CD4-positive, CD25-positive, alpha-beta regulatory T cell (primary cell): ENCODE data around the gene AQP7. TPM values are rescaled to one million over a fixed set of nuclear protein-coding genes. Genes with fewer than 3 reads are reported as not detected.
"Not testable (repeated sequence)": the region's sequence is repeated elsewhere in the genome, so short reads cannot be mapped to it uniquely, and the experiment has no call there.

Experiments used
- ATAC-seq, 2 donors: fragments of 150-1000 bp; cut with Tn5 transposase; one replicate each; pipeline ENCODE4 v1.10.0; 2021; ENCODE audit warnings: low read depth in 2 of 2, moderate number of reproducible peaks in 2 of 2, moderate library complexity in 1 of 2
- DNase-seq, 3 donors: peaks; one replicate each; pipeline versions ENCODE4 v3.0.0 to v3.0.0-alpha.2; 2012 to 2022; ENCODE audit warnings: mixed read lengths in 1 of 3
- H3K27ac ChIP-seq: one replicate; pipeline ENCODE4 v1.7.0; 2013; ENCODE audit warnings: mild to moderate bottlenecking, low read length; ENCODE audit not compliant: insufficient read depth, poor library complexity, severe bottlenecking
- H3K27me3 ChIP-seq: one replicate; pipeline ENCODE4 v1.7.0; 2013; ENCODE audit warnings: low read length; ENCODE audit not compliant: control insufficient read depth, insufficient read depth
- H3K36me3 ChIP-seq: one replicate; pipeline ENCODE4 v1.7.0; 2013; ENCODE audit warnings: mild to moderate bottlenecking, low read length, moderate library complexity; ENCODE audit not compliant: control insufficient read depth, insufficient read depth
- H3K4me1 ChIP-seq: 2 replicates; pipeline ENCODE4 v1.7.0; 2013; ENCODE audit warnings: mild to moderate bottlenecking, low read length; ENCODE audit not compliant: insufficient read depth, control insufficient read depth, poor library complexity, severe bottlenecking
- H3K4me3 ChIP-seq: one replicate; pipeline ENCODE4 v1.7.0; 2013; ENCODE audit warnings: low read depth, mild to moderate bottlenecking, low read length, moderate library complexity
- H3K9me3 ChIP-seq, 2 experiments: 1 replicate in 1 of 2; 2 replicates in 1 of 2; pipeline ENCODE4 v1.7.0; 2013; ENCODE audit warnings: low read length in 2 of 2, mild to moderate bottlenecking in 1 of 2, moderate library complexity in 1 of 2; ENCODE audit not compliant: control insufficient read depth in 2 of 2
- H3K27ac Mint-ChIP-seq, 3 donors: one replicate each; pipeline ENCODE4 v1.8.0; 2020 to 2022; ENCODE audit warnings: mild to moderate bottlenecking in 3 of 3, mixed read lengths in 3 of 3, moderate library complexity in 2 of 3
- H3K27me3 Mint-ChIP-seq: one replicate; pipeline ENCODE4 v1.8.0; 2022; ENCODE audit warnings: mild to moderate bottlenecking, mixed read lengths
- H3K36me3 Mint-ChIP-seq: one replicate; pipeline ENCODE4 v1.8.0; 2020; ENCODE audit warnings: mixed read lengths
- H3K4me1 Mint-ChIP-seq, 4 donors: one replicate each; pipeline ENCODE4 v1.8.0; 2020 to 2022; ENCODE audit warnings: mixed read lengths in 4 of 4, mild to moderate bottlenecking in 1 of 4
- H3K4me3 Mint-ChIP-seq, 4 donors: one replicate each; pipeline ENCODE4 v1.8.0; 2020 to 2022; ENCODE audit warnings: mild to moderate bottlenecking in 4 of 4, mixed read lengths in 4 of 4, moderate library complexity in 3 of 4
- H3K9me3 Mint-ChIP-seq, 7 donors: one replicate each; pipeline ENCODE4 v1.8.0; 2020 to 2022; ENCODE audit warnings: mixed read lengths in 7 of 7, mild to moderate bottlenecking in 3 of 7, moderate library complexity in 2 of 7
- polyA plus RNA-seq, 4 donors: library from polyadenylated mRNA; unstranded; fragments of 300-500 nt; fragmentation: Illumina TruSeq; gene quantifications; one replicate each; pipeline ENCODE4 v1.2.3, GENCODE V29; 2021
- total RNA-seq: library from RNA; stranded (reverse); gene quantifications from one replicate; pipeline ENCODE4 v1.2.3, GENCODE V29; 2022

The AQP7 gene
- total and polyA plus RNA-seq, 5 donors from 2014 or later = 0.15 to 1.0 (median 0.45) TPM

GRCh38 chr9:33431420-33431819 is 29.1 kb upstream of the AQP7 start:
- Histone ChIP-seq H3K4me3 (no peak overlapping the region), H3K36me3 (no peaks in the 10 kb centered on the region), H3K4me1 (no peaks in the 10 kb centered on the region), H3K9me3 (no peaks in the 10 kb centered on the region), H3K27ac (no peak overlapping the region), H3K27me3 (no peaks in the 10 kb centered on the region)
- DNase-seq (no peak), ATAC-seq (no peak)
- no peaks in the 10 kb centered on the region for H3K36me3 Mint-ChIP-seq
- H3K9me3 Mint-ChIP-seq = no peaks in the 10 kb centered on the region
- H3K4me3 Mint-ChIP-seq = no peak overlapping the region
- no peaks in the 10 kb centered on the region for H3K27me3 Mint-ChIP-seq
- H3K27ac Mint-ChIP-seq = peak overlapping the region in 2 of 3 donors; percentile 26 to 92
- H3K4me1 Mint-ChIP-seq = peaks cover 0 to 8% (median 1%) of the 10 kb centered on the region in 4 donors

- H3K4me3 ChIP-seq = no peak overlapping the region
- H3K4me3 Mint-ChIP-seq = no peak overlapping the region
- no peak for DNase-seq
- H3K36me3 ChIP-seq = no peaks in the 10 kb centered on the region
- peaks cover 0 to 10% (median 2%) of the 10 kb centered on the region in 4 donors for H3K4me1 Mint-ChIP-seq
- no peaks in the 10 kb centered on the region for H3K4me1 ChIP-seq
- no peak for ATAC-seq
- no peak overlapping the region for H3K27ac Mint-ChIP-seq
- no peaks in the 10 kb centered on the region for H3K9me3 ChIP-seq
- no peaks in the 10 kb centered on the region for H3K36me3 Mint-ChIP-seq
- no peaks in the 10 kb centered on the region for H3K9me3 Mint-ChIP-seq
- no peaks in the 10 kb centered on the region for H3K27me3 Mint-ChIP-seq
- H3K27me3 ChIP-seq = no peaks in the 10 kb centered on the region
- no peak overlapping the region for H3K27ac ChIP-seq
Measured at GRCh38 chr9:33430942-33431341, 28.6 kb upstream of the AQP7 start.

GRCh38 chr9:33429256-33429985 is 27.1 kb upstream of the AQP7 start:
- no peaks in the 10 kb centered on the region for H3K36me3 ChIP-seq
- H3K36me3 Mint-ChIP-seq = no peaks in the 10 kb centered on the region

GRCh38 chr9:33426843-33427293 is 24.5 kb upstream of the AQP7 start:
- H3K27ac ChIP-seq = no peak overlapping the region
- H3K9me3 ChIP-seq = no peaks in the 10 kb centered on the region
- Mint-ChIP-seq H3K4me1 (peaks cover 0 to 10% (median 2%) of the 10 kb centered on the region in 4 donors), H3K4me3 (peak overlapping the region in 1 of 4 donors; percentile 46), H3K36me3 (no peaks in the 10 kb centered on the region), H3K27ac (peak overlapping the region in 2 of 3 donors; percentile 84 to 88), H3K9me3 (no peaks in the 10 kb centered on the region), H3K27me3 (no peaks in the 10 kb centered on the region)
- DNase-seq (peak in 1 of 3 donors; percentile 26), ATAC-seq (peak; percentile 88 to 93)
- no peaks in the 10 kb centered on the region for H3K4me1 ChIP-seq
- H3K4me3 ChIP-seq = no peak overlapping the region
- H3K27me3 ChIP-seq = no peaks in the 10 kb centered on the region
- no peaks in the 10 kb centered on the region for H3K36me3 ChIP-seq

More at GRCh38 chr9:33429256-33429985, 27.1 kb upstream of the AQP7 start:
- Mint-ChIP-seq H3K4me1 (peaks cover 0 to 10% (median 2%) of the 10 kb centered on the region in 4 donors), H3K9me3 (no peaks in the 10 kb centered on the region), H3K4me3 (no peak overlapping the region), H3K27me3 (no peaks in the 10 kb centered on the region), H3K27ac (peak overlapping the region in 1 of 3 donors; percentile 11)
- Histone ChIP-seq H3K27ac (no peak overlapping the region), H3K4me1 (no peaks in the 10 kb centered on the region), H3K27me3 (no peaks in the 10 kb centered on the region), H3K9me3 (no peaks in the 10 kb centered on the region), H3K4me3 (no peak overlapping the region)
- ATAC-seq (no peak), DNase-seq (no peak)

- Histone ChIP-seq H3K9me3 (no peaks in the 10 kb centered on the region), H3K36me3 (no peaks in the 10 kb centered on the region), H3K27me3 (no peaks in the 10 kb centered on the region), H3K4me1 (peaks cover 3% of the 10 kb centered on the region), H3K4me3 (no peak overlapping the region), H3K27ac (no peak overlapping the region)
- Mint-ChIP-seq H3K27ac (no peak overlapping the region), H3K4me3 (peak overlapping the region in 1 of 4 donors; percentile 38), H3K27me3 (no peaks in the 10 kb centered on the region), H3K36me3 (no peaks in the 10 kb centered on the region), H3K4me1 (peaks cover 0 to 18% (median 7%) of the 10 kb centered on the region in 4 donors), H3K9me3 (no peaks in the 10 kb centered on the region)
- ATAC-seq (no peak), DNase-seq (no peak)
Measured at GRCh38 chr9:33425128-33425533, 22.8 kb upstream of the AQP7 start.

GRCh38 chr9:33424492-33424891 is 22.1 kb upstream of the AQP7 start:
- not testable (repeated sequence) for DNase-seq, H3K9me3 Mint-ChIP-seq, H3K4me3 ChIP-seq, H3K9me3 ChIP-seq, ATAC-seq, H3K36me3 ChIP-seq, H3K4me1 ChIP-seq, H3K27me3 Mint-ChIP-seq, H3K27me3 ChIP-seq, H3K27ac ChIP-seq, H3K36me3 Mint-ChIP-seq, H3K4me3 Mint-ChIP-seq, H3K27ac Mint-ChIP-seq
- H3K4me1 Mint-ChIP-seq = peaks cover 0 to 18% (median 10%) of the 10 kb centered on the region in 4 donors

- H3K4me1 ChIP-seq, ATAC-seq, H3K9me3 Mint-ChIP-seq, H3K9me3 ChIP-seq, H3K36me3 Mint-ChIP-seq, H3K27me3 Mint-ChIP-seq, H3K4me3 ChIP-seq, DNase-seq, H3K27ac ChIP-seq, H3K27me3 ChIP-seq, H3K27ac Mint-ChIP-seq, H3K4me3 Mint-ChIP-seq, H3K36me3 ChIP-seq: not testable (repeated sequence)
- H3K4me1 Mint-ChIP-seq = peaks cover 0 to 18% (median 10%) of the 10 kb centered on the region in 4 donors
Measured at GRCh38 chr9:33424043-33424442, 21.7 kb upstream of the AQP7 start.
